ENCODE results near the gene SHISA5. TPM values are rescaled to one million over a fixed set of nuclear protein-coding genes. Genes with fewer than 3 reads are reported as not detected.

Gene SHISA5
- total and polyA plus RNA-seq, 2 of the 8 experiments (the other 6 are each of a cell fraction or from before 2014, with no cell fraction given): 196 to 315 TPM

DNA sequence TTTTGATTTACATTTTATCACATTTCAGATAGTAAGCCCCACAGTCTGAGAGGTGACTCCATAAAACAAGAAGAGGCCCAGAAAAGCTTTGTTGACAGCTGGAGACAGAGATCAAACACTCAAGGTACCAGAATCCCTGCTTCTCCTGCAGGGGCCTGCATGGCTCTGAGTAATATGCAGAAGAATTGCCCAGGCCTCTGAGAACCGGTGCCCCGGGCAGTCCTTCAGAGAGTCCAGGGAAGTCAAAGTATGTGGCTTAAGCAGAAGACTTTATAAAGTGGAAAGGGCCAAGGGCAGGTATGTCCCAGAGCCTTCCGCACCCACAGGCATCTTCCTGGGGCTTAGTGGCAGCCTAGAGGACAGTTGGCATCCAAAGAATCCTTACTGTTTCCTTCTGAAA is 44.6 kb downstream of the SHISA5 start:
- H3K4me1 ChIP-seq (replicated peaks in 1 of 4; ENCODE audit: control insufficient read depth in 3 of 4, insufficient read depth in 4 of 4, low read length in 3 of 4): no peaks in the 10 kb centered on the region
- H3K4me3 ChIP-seq (ENCODE audit: extremely low read depth in 1 of 4, insufficient read depth in 2 of 4, low read depth in 3 of 4, low read length in 4 of 4): no peak overlapping the region
- ChIA-PET CTCF (ENCODE audit: partially characterized antibody) (interaction anchor here (0.8 to 21.5 kb wide), 7 partner anchors 8 to 90 kb away, joined by 3 to 251 read pairs (median 3); partner anchors contain the start of gene SHISA5), POLR2A (ENCODE audit: partially characterized antibody) (interaction anchor here (0.7 to 8.1 kb wide), 6 partner anchors 11 to 186 kb away, joined by 3 to 83 read pairs (median 3); partner anchors contain the start of gene ATRIP)
- no peak overlapping the region for H2BK120ac ChIP-seq (replicated peaks; ENCODE audit: low read depth, low read length)
- H3K23ac ChIP-seq (ENCODE audit: insufficient read length): no peak overlapping the region
- no peak overlapping the region for H2AK5ac ChIP-seq (ENCODE audit: low read depth, low read length)
- DNase-seq (ENCODE audit: low read depth in 1 of 2, low spot score in 2 of 2): no peak
- no peak overlapping the region for H2BK20ac ChIP-seq (ENCODE audit: low read length)
- peaks cover 14 to 52% (median 38%) of the 10 kb centered on the region in 4 experiments for H3K36me3 ChIP-seq (ENCODE audit: control insufficient read depth in 2 of 4, insufficient read depth in 4 of 4, low read length in 3 of 4)
- no peak overlapping the region for H3K27ac ChIP-seq (ENCODE audit: low read depth, low read length)
- H2BK15ac ChIP-seq (ENCODE audit: low read length): no peak overlapping the region
- no peak overlapping the region for H3K4ac ChIP-seq (replicated peaks; ENCODE audit: insufficient read length, low read depth, low read length)
- H4K5ac ChIP-seq (ENCODE audit: insufficient read length, low read depth, low read length): no peak overlapping the region
- H3K56ac ChIP-seq (replicated peaks; ENCODE audit: insufficient read length, low read depth, low read length): no peak overlapping the region
- H4K91ac ChIP-seq (replicated peaks; ENCODE audit: insufficient read length, low read length): no peak overlapping the region
- H3K18ac ChIP-seq (ENCODE audit: extremely low read depth, low read length): no peak overlapping the region
- peaks cover 0 to 7% of the 10 kb centered on the region in 2 experiments for H4K20me1 ChIP-seq (replicated peaks in 1 of 2; ENCODE audit: control insufficient read depth in 1 of 2, insufficient read depth in 2 of 2, low read length in 2 of 2)
- H4K8ac ChIP-seq (ENCODE audit: extremely low read depth, insufficient read depth, low read length): no peak overlapping the region
- no peak overlapping the region for H3K14ac ChIP-seq (ENCODE audit: insufficient read length)
- no peak overlapping the region for H3K9ac ChIP-seq (replicated peaks in 1 of 4; ENCODE audit: extremely low read depth in 1 of 4, low read depth in 3 of 4, low read length in 3 of 4)
- H2AFZ ChIP-seq (ENCODE audit: low read length): no peak overlapping the region
- H3K79me1 ChIP-seq (ENCODE audit: low read depth, low read length): no peaks in the 10 kb centered on the region; the same call in 1 of the 2 replicates
- no peak for FAIRE-seq
- no peaks in the 10 kb centered on the region for H3K79me2 ChIP-seq (ENCODE audit: control insufficient read depth in 1 of 2, insufficient read depth in 2 of 2, low read length in 2 of 2)
- no peaks in the 10 kb centered on the region for H3K27me3 ChIP-seq (replicated peaks in 1 of 4; ENCODE audit: control insufficient read depth in 3 of 4, extremely low read depth in 1 of 4, insufficient read depth in 3 of 4, low read length in 3 of 4)
- H3K9me3 ChIP-seq (ENCODE audit: insufficient read depth in 2 of 2, low read depth in 1 of 2, low read length in 1 of 2): no peaks in the 10 kb centered on the region
- H3K23me2 ChIP-seq (ENCODE audit: low read depth, low read length): no peaks in the 10 kb centered on the region
- H2BK5ac ChIP-seq (ENCODE audit: low read depth, low read length): no peak overlapping the region
- no peak for TF ChIP-seq CBX5 (IDR thresholded peaks at IDR 0.05; ENCODE audit: low read depth, low read length)
- TF ChIP-seq NANOG (IDR thresholded peaks at IDR 0.05; ENCODE audit: insufficient read depth, low read depth, low read length, poor library complexity, severe bottlenecking): no peak
- TF ChIP-seq, protein P1, sequence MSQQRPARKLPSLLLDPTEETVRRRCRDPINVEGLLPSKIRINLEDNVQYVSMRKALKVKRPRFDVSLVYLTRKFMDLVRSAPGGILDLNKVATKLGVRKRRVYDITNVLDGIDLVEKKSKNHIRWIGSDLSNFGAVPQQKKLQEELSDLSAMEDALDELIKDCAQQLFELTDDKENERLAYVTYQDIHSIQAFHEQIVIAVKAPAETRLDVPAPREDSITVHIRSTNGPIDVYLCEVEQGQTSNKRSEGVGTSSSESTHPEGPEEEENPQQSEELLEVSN (IDR thresholded peaks at IDR 0.05): no peak
- no peak for TF ChIP-seq SP2 (IDR thresholded peaks at IDR 0.05; ENCODE audit: low read length)
- TF ChIP-seq ASH2L (IDR thresholded peaks at IDR 0.05; ENCODE audit: low read length): no peak
- no peak for TF ChIP-seq SRF (IDR thresholded peaks at IDR 0.05; ENCODE audit: low read depth, low read length)
- TF ChIP-seq EZH2 (IDR thresholded peaks at IDR 0.05; ENCODE audit: low read depth, low read length, severe bottlenecking): no peak
- TF ChIP-seq TAF1 (IDR thresholded peaks at IDR 0.05; ENCODE audit: low read depth, low read length): no peak
- no peak for TF ChIP-seq FOSL1 (IDR thresholded peaks at IDR 0.05; ENCODE audit: insufficient read depth, low read depth, low read length)
- no peak for TF ChIP-seq BACH1 (IDR thresholded peaks at IDR 0.05; ENCODE audit: low read length)
- no peak overlapping the region for H3K4me2 ChIP-seq (ENCODE audit: insufficient read depth in 1 of 2, low read depth in 2 of 2, low read length in 2 of 2)
- H2BK12ac ChIP-seq (ENCODE audit: low read depth, low read length): no peak overlapping the region
- 86% methylated on average over 3 of the region's 3 CpGs; no CpG with 5 or more reads in 1 of the 2 experiments for WGBS, 2 experiments (ENCODE audit: extremely low coverage in 1 of 2, insufficient coverage in 1 of 2, insufficient read length in 1 of 2, insufficient replicate concordance in 2 of 2, low coverage in 1 of 2, low lambda C conversion rate in 2 of 2, missing lambda C conversion rate in 1 of 2)

Measured in H1 (cell line).